Measurements from ENCODE around the gene AIG1. TPM values are rescaled to one million over a fixed set of nuclear protein-coding genes. Genes with fewer than 3 reads are reported as not detected.

Gene AIG1
- total and polyA plus RNA-seq, 12 donors, result 21.0 to 55.7 (median 47.2) TPM

GRCh38 chr6:143087856-143088255 is 27.2 kb downstream of the AIG1 start:
- Histone ChIP-seq H3K27me3 (no peaks in the 10 kb centered on the region), H3K36me3 (replicated peaks in 1 of 2) (no peaks in the 10 kb centered on the region), H3K4me3 (no peak overlapping the region), H3K4me1 (replicated peaks in 1 of 2) (no peaks in the 10 kb centered on the region), H3K9me3 (replicated peaks in 1 of 3) (no peaks in the 10 kb centered on the region), H3K27ac (no peak overlapping the region)
- TF ChIP-seq POLR2A (IDR thresholded peaks at IDR 0.05), result no peak
- no peak for TF ChIP-seq CTCF (IDR thresholded peaks at IDR 0.05)
- intact Hi-C loops (cut with DNase I), result no loop called here
- no peak for DNase-seq
- WGBS, 4 donors, result 81 to 91% (median 85%) methylated on average over 2 of the region's 2 CpGs

GRCh38 chr6:143090314-143091044 is 29.8 kb downstream of the AIG1 start:
- DNase-seq, result no peak
- intact Hi-C loops (cut with DNase I), result no loop called here
- Histone ChIP-seq H3K4me1 (replicated peaks in 1 of 2) (no peaks in the 10 kb centered on the region), H3K27me3 (no peaks in the 10 kb centered on the region), H3K4me3 (no peak overlapping the region), H3K9me3 (replicated peaks in 1 of 3) (no peaks in the 10 kb centered on the region), H3K27ac (no peak overlapping the region), H3K36me3 (replicated peaks in 1 of 2) (no peaks in the 10 kb centered on the region)
- TF ChIP-seq POLR2A (IDR thresholded peaks at IDR 0.05), result no peak
- no peak for TF ChIP-seq CTCF (IDR thresholded peaks at IDR 0.05)
- WGBS, 4 donors, result 89 to 95% (median 91%) methylated on average over 3 of the region's 3 CpGs

GRCh38 chr6:143092768-143093167 is 32.1 kb downstream of the AIG1 start:
- no peaks in the 10 kb centered on the region for H3K27me3 ChIP-seq
- H3K27ac ChIP-seq, result no peak overlapping the region
- no peaks in the 10 kb centered on the region for H3K36me3 ChIP-seq (replicated peaks in 1 of 2)
- H3K4me3 ChIP-seq, result no peak overlapping the region
- 92 to 100% (median 96%) methylated on average over 2 of the region's 2 CpGs for WGBS, 4 donors
- H3K9me3 ChIP-seq (replicated peaks in 1 of 3), result no peaks in the 10 kb centered on the region
- TF ChIP-seq CTCF (IDR thresholded peaks at IDR 0.05), result no peak
- intact Hi-C loops (cut with DNase I), result no loop called here
- no peak for DNase-seq
- H3K4me1 ChIP-seq (replicated peaks in 1 of 2), result peaks cover 0 to 13% of the 10 kb centered on the region in 2 donors

- DNase-seq, result no peak
- Histone ChIP-seq H3K36me3 (replicated peaks in 1 of 2) (no peaks in the 10 kb centered on the region), H3K27ac (no peak overlapping the region), H3K4me1 (replicated peaks in 1 of 2) (peaks cover 0 to 18% of the 10 kb centered on the region in 2 donors), H3K9me3 (replicated peaks in 1 of 3) (no peaks in the 10 kb centered on the region), H3K27me3 (no peaks in the 10 kb centered on the region), H3K4me3 (no peak overlapping the region)
- WGBS, 4 donors, result 80 to 88% (median 83%) methylated on average over 2 of the region's 2 CpGs
- intact Hi-C loops (cut with DNase I), result no loop called here
- no peak for TF ChIP-seq CTCF (IDR thresholded peaks at IDR 0.05)
Observed at GRCh38 chr6:143093290-143093689, 32.6 kb downstream of the AIG1 start.

All from adrenal gland (tissue), 12 donors.